Urinary bladder (tissue), 4 donors: ENCODE measurements around the gene GRAMD1A. TPM values are rescaled to one million over a fixed set of nuclear protein-coding genes. Genes with fewer than 3 reads are reported as not detected.
"Not testable (repeated sequence)": the region's sequence is repeated elsewhere in the genome, so short reads cannot be mapped to it uniquely, and the experiment has no call there.

Experiments used
- DNase-seq: peaks from one replicate; pipeline ENCODE4 v3.0.0-alpha.2; 2015; ENCODE audit errors: extremely low spot score
- H3K27ac ChIP-seq: one replicate; pipeline ENCODE4 v1.5.1; 2013; ENCODE audit warnings: low read depth, mild to moderate bottlenecking, moderate library complexity
- H3K36me3 ChIP-seq: one replicate; pipeline ENCODE4 v1.6.1; 2013; ENCODE audit warnings: mild to moderate bottlenecking, moderate library complexity; ENCODE audit not compliant: insufficient read depth
- H3K4me1 ChIP-seq: one replicate; pipeline ENCODE4 v1.6.1; 2013; ENCODE audit warnings: mild to moderate bottlenecking, moderate library complexity; ENCODE audit not compliant: insufficient read depth
- H3K4me3 ChIP-seq: one replicate; pipeline ENCODE4 v1.5.1; 2013; ENCODE audit warnings: low read depth, low read length
- WGBS: extraction: QIAGEN DNeasy Blood & Tissue Kit; methylation state at CpG from one replicate; pipeline ENCODE4 v1.1.7; 2013; 5-methylcytosine and 5-hydroxymethylcytosine counted together
- polyA plus RNA-seq: library from polyadenylated mRNA; stranded (reverse); fragments of 200-250 nt; gene quantifications from one replicate; pipeline ENCODE4 v1.2.3, GENCODE V29; 2013
- total RNA-seq: library from RNA; depleted of rRNA; stranded (reverse); fragments of >200 nt; gene quantifications from one replicate; pipeline ENCODE4 v1.2.3, GENCODE V29; 2014
- donor health status: healthy with polysubstance abuse.
- donor health status: healthy.

The GRAMD1A gene
- total and polyA plus RNA-seq, 2 donors, result 34.2 to 74.0 TPM

- no peak overlapping the region for H3K27ac ChIP-seq
- H3K36me3 ChIP-seq, result no peaks in the 10 kb centered on the region
- H3K4me3 ChIP-seq, result no peak overlapping the region
- no peaks in the 10 kb centered on the region for H3K4me1 ChIP-seq
- DNase-seq, result no peak
- WGBS, result 59% methylated on average over 10 of the region's 10 CpGs
These were observed 45.7 kb downstream of the GRAMD1A start for GRCh38 chr19:35045667-35046300.

GRCh38 chr19:35046461-35046860 lies 46.3 kb downstream of the GRAMD1A start:
- DNase-seq, result no peak
- 94% methylated on average over 5 of the region's 5 CpGs for WGBS
- no peaks in the 10 kb centered on the region for H3K36me3 ChIP-seq
- H3K4me3 ChIP-seq, result no peak overlapping the region
- H3K27ac ChIP-seq, result no peak overlapping the region
- no peaks in the 10 kb centered on the region for H3K4me1 ChIP-seq

- H3K4me3 ChIP-seq, result no peak overlapping the region
- DNase-seq, result no peak
- 59% methylated on average over 12 of the region's 12 CpGs for WGBS
These were observed 48.8 kb downstream of the GRAMD1A start for GRCh38 chr19:35048911-35049411.

DNA sequence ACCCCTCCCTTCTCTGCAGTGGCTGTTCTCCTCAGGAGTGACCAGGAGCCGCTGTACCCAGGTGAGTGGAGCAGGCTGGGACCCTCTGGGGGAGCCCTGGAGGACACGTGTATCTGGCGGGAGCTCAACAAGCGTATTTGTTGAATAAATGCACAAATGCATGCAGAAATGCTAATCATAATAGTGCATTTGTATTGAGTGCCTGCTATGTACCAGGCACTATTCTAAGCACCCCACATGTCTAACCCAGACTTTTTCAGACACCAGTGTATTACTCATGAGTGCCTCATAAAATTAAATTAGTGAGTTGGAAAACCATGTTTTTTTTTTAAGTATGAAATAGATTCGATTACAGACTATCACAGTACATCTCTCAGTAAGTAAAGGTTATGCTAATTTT lies 49.3 kb downstream of the GRAMD1A start:
- Histone ChIP-seq H3K4me1 (no peaks in the 10 kb centered on the region), H3K36me3 (no peaks in the 10 kb centered on the region), H3K27ac (no peak overlapping the region), H3K4me3 (no peak overlapping the region)
- WGBS, result 68% methylated on average over 5 of the region's 5 CpGs
- no peak for DNase-seq

More at GRCh38 chr19:35048911-35049411, 48.8 kb downstream of the GRAMD1A start:
- no peaks in the 10 kb centered on the region for H3K36me3 ChIP-seq
- H3K27ac ChIP-seq, result no peak overlapping the region
- no peaks in the 10 kb centered on the region for H3K4me1 ChIP-seq

DNA sequence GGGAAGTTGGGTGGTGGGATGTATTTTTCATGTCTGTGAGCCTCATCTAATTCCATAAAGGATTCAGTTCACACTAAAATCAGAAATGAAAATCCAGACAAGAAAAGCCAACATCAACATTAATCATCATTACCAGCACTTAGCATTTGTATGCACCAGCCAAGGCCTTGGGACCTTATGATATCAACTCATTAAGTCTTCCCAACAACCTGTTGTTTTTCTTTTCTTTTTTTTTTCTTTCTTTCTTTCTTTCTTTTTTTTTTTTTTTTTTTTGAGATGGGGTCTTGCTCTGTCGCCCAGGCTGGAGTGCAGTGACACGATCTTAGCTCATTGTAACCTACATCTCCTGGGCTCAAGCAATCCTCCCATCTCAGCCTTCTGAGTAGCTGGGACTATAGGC lies 50.5 kb downstream of the GRAMD1A start:
- DNase-seq, H3K4me1 ChIP-seq, H3K4me3 ChIP-seq, H3K36me3 ChIP-seq, H3K27ac ChIP-seq: not testable (repeated sequence)
- 96% methylated on average over 2 of the region's 2 CpGs for WGBS

GRCh38 chr19:35051268-35051667 lies 51.1 kb downstream of the GRAMD1A start:
- H3K36me3 ChIP-seq, H3K27ac ChIP-seq, H3K4me1 ChIP-seq, H3K4me3 ChIP-seq, DNase-seq: not testable (repeated sequence)
- 92% methylated on average over 4 of the region's 4 CpGs for WGBS

DNA sequence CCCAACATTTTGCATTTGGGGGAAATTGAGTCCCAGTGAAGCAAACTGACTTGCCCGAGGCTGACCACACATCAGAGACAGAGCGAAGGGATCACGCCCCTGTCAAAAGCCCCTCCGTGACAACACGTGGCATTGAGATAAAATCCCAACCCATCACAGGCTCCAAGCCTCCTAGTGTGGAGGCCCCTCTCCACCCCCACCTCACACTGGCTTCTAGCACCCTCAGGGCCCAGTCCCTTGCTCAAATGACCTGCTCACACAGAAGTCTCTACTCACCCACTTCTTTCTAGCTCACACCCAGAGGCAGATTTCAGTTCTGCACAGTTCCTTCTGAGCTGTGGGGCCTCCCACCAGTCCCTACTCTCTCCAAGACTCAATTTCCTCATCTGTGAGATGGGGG lies 51.7 kb downstream of the GRAMD1A start:
- DNase-seq, result no peak

GRCh38 chr19:35052599-35053190 lies 52.6 kb downstream of the GRAMD1A start:
- H3K4me3 ChIP-seq, result no peak overlapping the region
- no peaks in the 10 kb centered on the region for H3K4me1 ChIP-seq
- H3K27ac ChIP-seq, result no peak overlapping the region
- no peaks in the 10 kb centered on the region for H3K36me3 ChIP-seq
- WGBS, result 74% methylated on average over 8 of the region's 8 CpGs
- DNase-seq, result no peak

More for the DNA sequence above, 51.7 kb downstream of the GRAMD1A start:
- no peaks in the 10 kb centered on the region for H3K36me3 ChIP-seq
- H3K4me3 ChIP-seq, result no peak overlapping the region
- no peak overlapping the region for H3K27ac ChIP-seq
- 82% methylated on average over 5 of the region's 5 CpGs for WGBS
- H3K4me1 ChIP-seq, result no peaks in the 10 kb centered on the region

- WGBS, result 88% methylated on average over 9 of the region's 9 CpGs
- Histone ChIP-seq H3K4me1 (no peaks in the 10 kb centered on the region), H3K4me3 (no peak overlapping the region), H3K36me3 (no peaks in the 10 kb centered on the region), H3K27ac (no peak overlapping the region)
- DNase-seq, result no peak
These were observed 53.7 kb downstream of the GRAMD1A start for GRCh38 chr19:35053667-35054293.

GRCh38 chr19:35054626-35055025 lies 54.5 kb downstream of the GRAMD1A start:
- no peaks in the 10 kb centered on the region for H3K36me3 ChIP-seq
- H3K4me1 ChIP-seq, result no peaks in the 10 kb centered on the region
- H3K4me3 ChIP-seq, result no peak overlapping the region
- no peak for DNase-seq
- H3K27ac ChIP-seq, result no peak overlapping the region
- 89% methylated on average over 9 of the region's 9 CpGs for WGBS

- Histone ChIP-seq H3K4me3 (no peak overlapping the region), H3K36me3 (no peaks in the 10 kb centered on the region), H3K4me1 (no peaks in the 10 kb centered on the region), H3K27ac (no peak overlapping the region)
- WGBS, result 18% methylated on average over 3 of the region's 3 CpGs
- no peak for DNase-seq
These were observed 55.6 kb downstream of the GRAMD1A start for GRCh38 chr19:35055715-35056179.

- H3K4me3 ChIP-seq, result no peak overlapping the region
- 52% methylated on average over 6 of the region's 6 CpGs for WGBS
- H3K27ac ChIP-seq, result no peak overlapping the region
- H3K36me3 ChIP-seq, result no peaks in the 10 kb centered on the region
- DNase-seq, result no peak
- no peaks in the 10 kb centered on the region for H3K4me1 ChIP-seq
These were observed 56.5 kb downstream of the GRAMD1A start for GRCh38 chr19:35056513-35057063.

- H3K36me3 ChIP-seq, result no peaks in the 10 kb centered on the region
- DNase-seq, result no peak
- H3K27ac ChIP-seq, result no peak overlapping the region
- no peaks in the 10 kb centered on the region for H3K4me1 ChIP-seq
- no peak overlapping the region for H3K4me3 ChIP-seq
- 71% methylated on average over 2 of the region's 2 CpGs for WGBS
These were observed 58.2 kb downstream of the GRAMD1A start for GRCh38 chr19:35058370-35058769.
